Endothelial cell of umbilical vein (primary cell): Measurements from ENCODE around the gene NTF3. TPM values are rescaled to one million over a fixed set of nuclear protein-coding genes. Genes with fewer than 3 reads are reported as not detected.

Source experiments
- BruUV-seq: library from RNA; stranded (reverse); fragments of 400-500 nt; replicated peaks from 2 replicates; lab custom pipeline; 2021; lab: Mats Ljungman, UMichigan
- CTCF ChIA-PET: fragments of 300-600, 350-600 bp; sonication (Branson Sonifier 250); formaldehyde crosslinking; loops from one replicate; lab custom pipeline; 2021; ENCODE audit warnings: antibody characterized with exemption, inconsistent platforms; lab: Charles Lee
- POLR2A ChIA-PET: fragments of 300-600, 350-600 bp; sonication (Branson Sonifier 250); formaldehyde crosslinking; loops from one replicate; lab custom pipeline; 2021; ENCODE audit warnings: antibody characterized with exemption, inconsistent platforms; lab: Charles Lee
- DNase-seq: peaks from one replicate; pipeline ENCODE4 v3.0.0-alpha.2; 2011; ENCODE audit warnings: low read depth, low spot score
- FAIRE-seq: peaks from 2 replicates; lab custom pipeline; 2011; peaks lifted over from hg19 to GRCh38; lab: Jason Lieb, UNC
- H2AFZ ChIP-seq: 2 replicates; pipeline ENCODE4 v1.6.0; 2012; ENCODE audit warnings: low read depth, low read length, control low read depth, inconsistent platforms
- H3K27ac ChIP-seq: 2 replicates; pipeline ENCODE4 v1.5.1; 2011; ENCODE audit warnings: low read depth, mild to moderate bottlenecking, control low read depth, low read length, moderate library complexity; ENCODE audit not compliant: insufficient read depth
- H3K27me3 ChIP-seq, 2 experiments: 2 replicates each; pipeline versions ENCODE4 v1.6.0 to v1.6.1; 2011; ENCODE audit warnings: low read length in 2 of 2, mixed read lengths in 1 of 2; ENCODE audit not compliant: control insufficient read depth in 2 of 2, insufficient read depth in 2 of 2
- H3K36me3 ChIP-seq, 2 experiments: 2 replicates in 1 of 2; 3 replicates in 1 of 2; pipeline ENCODE4 v1.5.1; 2011; ENCODE audit warnings: low read length in 2 of 2, mild to moderate bottlenecking in 1 of 2, moderate library complexity in 1 of 2; ENCODE audit not compliant: control insufficient read depth in 2 of 2, insufficient read depth in 2 of 2; ENCODE audit errors: extremely low read depth in 1 of 2
- H3K4me1 ChIP-seq: 3 replicates; pipeline ENCODE4 v1.5.1; 2011; ENCODE audit warnings: mild to moderate bottlenecking, low read length; ENCODE audit not compliant: control insufficient read depth, insufficient read depth; ENCODE audit errors: extremely low read depth
- H3K4me2 ChIP-seq: 2 replicates; pipeline ENCODE4 v1.6.1; 2011; ENCODE audit warnings: low read length, control low read depth, mixed read lengths; ENCODE audit not compliant: insufficient read depth
- H3K4me3 ChIP-seq, 3 experiments: fragments of 200-600 bp in 1 of 3; sonication (generic), shearing (Covaris generic) in 1 of 3; replicated peaks in 1 of 3; 2 replicates each; pipeline ENCODE4 v1.5.1; 2011 to 2016; ENCODE audit warnings: control low read depth in 3 of 3, low read length in 3 of 3, mild to moderate bottlenecking in 2 of 3, inconsistent platforms in 1 of 3, low read depth in 1 of 3, moderate library complexity in 1 of 3; ENCODE audit not compliant: insufficient read depth in 1 of 3
- H3K79me2 ChIP-seq: 2 replicates; pipeline ENCODE4 v1.6.0; 2012; ENCODE audit warnings: low read length, inconsistent platforms; ENCODE audit not compliant: control insufficient read depth, insufficient read depth
- H3K9ac ChIP-seq: replicated peaks from 2 replicates; pipeline ENCODE3; 2011; ENCODE audit warnings: low read length, control low read depth; ENCODE audit not compliant: insufficient read depth; ENCODE audit errors: extremely low read depth
- H3K9me1 ChIP-seq: replicated peaks from 3 replicates; pipeline ENCODE4 v1.6.0; 2011; ENCODE audit warnings: mild to moderate bottlenecking, low read length; ENCODE audit not compliant: control insufficient read depth, insufficient read depth; ENCODE audit errors: extremely low read depth
- H3K9me3 ChIP-seq: replicated peaks from 2 replicates; pipeline ENCODE4 v1.5.1; 2012; ENCODE audit warnings: low read length, inconsistent platforms; ENCODE audit not compliant: control insufficient read depth, insufficient read depth
- H4K20me1 ChIP-seq: replicated peaks from 2 replicates; pipeline ENCODE3; 2011; ENCODE audit warnings: mild to moderate bottlenecking, low read length; ENCODE audit not compliant: control insufficient read depth, insufficient read depth; ENCODE audit errors: extremely low read depth
- EZH2 ChIP-seq: IDR thresholded peaks from 2 replicates; pipeline ENCODE4 v1.6.1; 2012; ENCODE audit warnings: borderline replicate concordance, low read depth, mild to moderate bottlenecking, moderate library complexity, low read length, inconsistent platforms; ENCODE audit not compliant: severe bottlenecking
- POLR2AphosphoS5 ChIP-seq: IDR thresholded peaks from 2 replicates; pipeline ENCODE4 v1.6.1; 2012; ENCODE audit warnings: low read depth, mild to moderate bottlenecking, control low read depth, low read length, moderate library complexity; ENCODE audit not compliant: insufficient read depth
- dilution Hi-C: fragments of 300-500 bp; cut with MboI; formaldehyde crosslinking; loops from one replicate; pipeline ENCODE4 v1.15.0; 2019; ENCODE audit warnings: low sequenced_read_pairs; ENCODE audit not compliant: extremely low pct_ligation_motif_present
- intact Hi-C: fragments of 100-400 bp; cut with micrococcal nuclease; formaldehyde crosslinking; loops from one replicate; pipeline ENCODE4 v1.10.0; 2022
- polyA plus RNA-seq, 4 experiments: library from polyadenylated mRNA; depleted of rRNA in 3 of 4; stranded (reverse) in 3 of 4; unstranded in 1 of 4; fragments of >200 nt; gene quantifications; 2 replicates each; pipeline versions ENCODE4 v1.2.1 to v1.2.3, GENCODE V29; 2011 to 2012; ENCODE audit warnings: missing spikeins in 1 of 4
- total RNA-seq: library from RNA; stranded (reverse); gene quantifications from 2 replicates; pipeline ENCODE4 v1.2.3, GENCODE V29; 2021
- TF ChIP-seq, protein P1 (sequence below): IDR thresholded peaks from 2 replicates; pipeline ENCODE4 v1.6.1; 2011; ENCODE audit not compliant: insufficient read depth, insufficient read length
- TF ChIP-seq, protein P2 (sequence below), 2 donors: IDR thresholded peaks; 1 replicate in 1 of 2; 2 replicates in 1 of 2; pipeline ENCODE4 v1.5.1; 2011; ENCODE audit warnings: low read length in 2 of 2, mild to moderate bottlenecking in 2 of 2, moderate library complexity in 2 of 2, control low read depth in 1 of 2, inconsistent platforms in 1 of 2, low read depth in 1 of 2; ENCODE audit not compliant: insufficient read depth in 1 of 2; ENCODE audit errors: extremely low read depth in 1 of 2

NTF3 gene
- total and polyA plus RNA-seq, 2 donors (not counting 3 experiments of a cell fraction or from before 2014, with no cell fraction given): not detected

DNA sequence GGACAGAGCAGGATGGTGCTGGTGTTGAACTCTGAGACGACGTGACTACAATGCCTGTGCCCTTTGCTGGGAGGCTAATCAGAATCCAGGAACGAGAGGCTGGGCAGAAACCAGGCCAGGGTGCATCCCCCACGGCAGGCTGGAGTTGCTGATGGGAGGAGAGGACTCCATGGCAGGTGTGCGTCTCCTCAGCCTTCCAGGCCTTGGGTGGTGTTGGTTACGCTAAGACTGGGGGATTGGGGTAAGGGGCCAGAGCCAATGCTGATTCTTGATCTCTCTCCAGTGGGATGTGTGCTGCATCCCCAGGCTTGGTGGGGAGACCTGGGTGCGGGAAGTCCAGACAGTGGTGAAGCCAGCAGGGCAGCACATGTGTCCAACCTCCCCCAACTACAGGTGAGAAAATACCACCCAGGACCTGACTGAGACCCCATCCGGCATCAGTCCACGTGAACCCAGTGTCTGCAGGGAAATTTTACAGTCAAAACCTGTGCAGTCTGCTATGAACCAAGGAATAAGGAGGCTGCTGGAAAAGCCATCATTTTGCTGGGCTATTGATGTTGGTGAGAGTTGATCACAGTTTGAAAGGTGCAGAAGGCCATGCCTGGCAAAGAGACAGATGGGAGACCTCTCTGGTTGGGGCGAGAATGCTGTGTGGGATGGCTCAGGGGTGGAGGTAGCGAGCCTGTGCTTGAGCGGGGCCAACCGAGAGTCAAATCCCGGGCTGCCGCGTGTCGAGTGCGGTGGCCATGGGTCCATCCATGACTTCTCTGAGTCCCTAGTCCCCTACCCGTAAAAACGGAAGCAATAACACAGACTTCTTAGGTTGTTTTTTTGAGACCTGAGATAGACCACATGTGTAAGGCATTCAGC is 89.8 kb downstream of the NTF3 start:
- FAIRE-seq (no peak), DNase-seq (no peak)
- no peak overlapping the region for H3K4me3 ChIP-seq
- POLR2A ChIA-PET: no interaction called here
- H3K4me2 ChIP-seq: no peak overlapping the region
- H3K27ac ChIP-seq: no peak overlapping the region
- no peaks in the 10 kb centered on the region for H3K4me1 ChIP-seq
- H2AFZ ChIP-seq: no peak overlapping the region
- BruUV-seq: no TSS peak
- no peaks in the 10 kb centered on the region for H3K79me2 ChIP-seq
- no peaks in the 10 kb centered on the region for H4K20me1 ChIP-seq
- H3K9me1 ChIP-seq: no peaks in the 10 kb centered on the region
- H3K36me3 ChIP-seq: no peaks in the 10 kb centered on the region
- no peaks in the 10 kb centered on the region for H3K9me3 ChIP-seq
- H3K27me3 ChIP-seq: peaks cover 0 to 2% of the 10 kb centered on the region in 2 experiments
- intact Hi-C loops (no loop called here), dilution Hi-C loops (no loop called here)
- H3K9ac ChIP-seq: no peak overlapping the region
- CTCF ChIA-PET: no interaction called here
- TF ChIP-seq, protein P1, sequence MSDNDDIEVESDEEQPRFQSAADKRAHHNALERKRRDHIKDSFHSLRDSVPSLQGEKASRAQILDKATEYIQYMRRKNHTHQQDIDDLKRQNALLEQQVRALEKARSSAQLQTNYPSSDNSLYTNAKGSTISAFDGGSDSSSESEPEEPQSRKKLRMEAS: no peak
- TF ChIP-seq POLR2AphosphoS5 (no peak), EZH2 (no peak)
- TF ChIP-seq, protein P2, sequence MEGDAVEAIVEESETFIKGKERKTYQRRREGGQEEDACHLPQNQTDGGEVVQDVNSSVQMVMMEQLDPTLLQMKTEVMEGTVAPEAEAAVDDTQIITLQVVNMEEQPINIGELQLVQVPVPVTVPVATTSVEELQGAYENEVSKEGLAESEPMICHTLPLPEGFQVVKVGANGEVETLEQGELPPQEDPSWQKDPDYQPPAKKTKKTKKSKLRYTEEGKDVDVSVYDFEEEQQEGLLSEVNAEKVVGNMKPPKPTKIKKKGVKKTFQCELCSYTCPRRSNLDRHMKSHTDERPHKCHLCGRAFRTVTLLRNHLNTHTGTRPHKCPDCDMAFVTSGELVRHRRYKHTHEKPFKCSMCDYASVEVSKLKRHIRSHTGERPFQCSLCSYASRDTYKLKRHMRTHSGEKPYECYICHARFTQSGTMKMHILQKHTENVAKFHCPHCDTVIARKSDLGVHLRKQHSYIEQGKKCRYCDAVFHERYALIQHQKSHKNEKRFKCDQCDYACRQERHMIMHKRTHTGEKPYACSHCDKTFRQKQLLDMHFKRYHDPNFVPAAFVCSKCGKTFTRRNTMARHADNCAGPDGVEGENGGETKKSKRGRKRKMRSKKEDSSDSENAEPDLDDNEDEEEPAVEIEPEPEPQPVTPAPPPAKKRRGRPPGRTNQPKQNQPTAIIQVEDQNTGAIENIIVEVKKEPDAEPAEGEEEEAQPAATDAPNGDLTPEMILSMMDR (IDR thresholded peaks at IDR 0.05; ENCODE audit: extremely low read depth in 1 of 2, insufficient read depth in 1 of 2, low read depth in 1 of 2, low read length in 2 of 2): no peak
